ENCODE results near the gene COMP.

- TF ChIP-seq CTCF (conservative IDR thresholded peaks at IDR 0.05; ENCODE audit: low read length) (no peak), EZH2phosphoT487 (IDR thresholded peaks at IDR 0.05; ENCODE audit: borderline replicate concordance) (no peak)
Observed at GRCh38 chr19:18781047-18781600, 10.0 kb downstream of the COMP start.
